ENCODE results near the gene MAP3K7CL.

MAP3K7CL gene

DNA sequence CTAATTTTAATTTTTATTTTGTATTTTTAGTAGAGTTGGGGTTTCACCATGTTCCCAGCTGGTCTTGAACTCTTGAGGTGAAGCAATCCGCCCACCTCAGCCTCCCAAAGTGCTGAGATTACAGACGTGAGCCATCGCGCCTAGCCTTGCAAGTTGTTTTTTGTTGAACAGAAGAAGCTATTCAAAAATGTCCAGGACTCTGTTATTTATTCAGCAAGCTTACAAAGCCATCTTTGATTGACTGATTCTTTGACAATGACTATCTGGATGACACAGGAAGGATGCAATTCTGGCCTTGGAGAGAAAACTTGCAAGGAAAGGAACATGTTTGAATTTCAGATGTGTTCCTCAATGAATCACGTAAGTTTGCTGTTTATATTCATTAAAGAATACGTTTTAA, 63.5 kb downstream of the MAP3K7CL start:
- no peak overlapping the region for H3K4me3 ChIP-seq (ENCODE audit: control insufficient read depth in 1 of 7, extremely low read depth in 1 of 7, insufficient read depth in 4 of 7, low read depth in 2 of 7, low read length in 6 of 7)
- H3K36me3 ChIP-seq (ENCODE audit: control insufficient read depth in 4 of 4, insufficient read depth in 4 of 4, low read length in 3 of 4) = no peaks in the 10 kb centered on the region
- H3K9me3 ChIP-seq (ENCODE audit: control extremely low read depth in 1 of 5, control insufficient read depth in 4 of 5, insufficient read depth in 2 of 5, low read depth in 1 of 5, low read length in 4 of 5) = peaks cover 0 to 3% (median 0%) of the 10 kb centered on the region in 5 experiments
- no peaks in the 10 kb centered on the region for H3K27me3 ChIP-seq (replicated peaks in 2 of 5; ENCODE audit: control insufficient read depth in 4 of 5, insufficient read depth in 5 of 5, low read length in 4 of 5)
- ChIA-PET POLR2A (interaction anchor here (0.7 kb wide), 1 partner anchor 182 kb away, joined by 4 read pairs; no protein-coding TSS in a partner anchor), CTCF (no interaction called here)
- no CpG with 5 or more reads among the region's 6 CpGs for WGBS (ENCODE audit: insufficient coverage)
- peaks cover 6 to 20% (median 16%) of the 10 kb centered on the region in 4 experiments for H3K4me1 ChIP-seq (ENCODE audit: control extremely low read depth in 1 of 4, control insufficient read depth in 4 of 4, insufficient read depth in 4 of 4, low read length in 3 of 4)
- H3K27ac ChIP-seq (ENCODE audit: insufficient read depth in 1 of 2, low read depth in 1 of 2, low read length in 2 of 2, poor library complexity in 1 of 2, severe bottlenecking in 2 of 2) = no peak overlapping the region
- no peak for DNase-seq

DNA sequence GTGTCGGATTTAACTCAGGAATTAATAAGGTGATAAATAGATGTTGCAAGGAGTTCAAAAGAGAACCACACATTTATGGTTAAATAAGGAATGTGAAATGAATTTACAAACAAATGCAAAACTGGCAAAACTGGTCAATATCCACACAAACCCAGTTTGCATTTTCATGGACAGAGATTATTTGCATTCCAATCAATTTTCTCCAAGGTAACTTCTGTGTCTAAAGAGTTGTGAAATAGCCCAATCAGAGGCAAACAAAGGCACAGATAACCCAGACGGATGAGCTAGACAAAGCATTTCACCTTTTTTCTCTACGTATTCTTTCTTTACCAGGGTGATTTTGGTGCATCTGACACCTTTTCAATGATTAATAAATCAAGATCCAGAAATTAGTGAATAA, 63.9 kb downstream of the MAP3K7CL start:
- Histone ChIP-seq H3K4me1 (ENCODE audit: control extremely low read depth in 1 of 4, control insufficient read depth in 4 of 4, insufficient read depth in 4 of 4, low read length in 3 of 4) (peaks cover 6 to 20% (median 16%) of the 10 kb centered on the region in 4 experiments), H3K4me3 (ENCODE audit: control insufficient read depth in 1 of 7, extremely low read depth in 1 of 7, insufficient read depth in 4 of 7, low read depth in 2 of 7, low read length in 6 of 7) (no peak overlapping the region), H3K27ac (ENCODE audit: insufficient read depth in 1 of 2, low read depth in 1 of 2, low read length in 2 of 2, poor library complexity in 1 of 2, severe bottlenecking in 2 of 2) (no peak overlapping the region), H3K9me3 (ENCODE audit: control extremely low read depth in 1 of 5, control insufficient read depth in 4 of 5, insufficient read depth in 2 of 5, low read depth in 1 of 5, low read length in 4 of 5) (peaks cover 0 to 7% (median 0%) of the 10 kb centered on the region in 5 experiments), H3K27me3 (replicated peaks in 2 of 5; ENCODE audit: control insufficient read depth in 4 of 5, insufficient read depth in 5 of 5, low read length in 4 of 5) (no peaks in the 10 kb centered on the region), H3K36me3 (ENCODE audit: control insufficient read depth in 4 of 4, insufficient read depth in 4 of 4, low read length in 3 of 4) (no peaks in the 10 kb centered on the region)
- CTCF ChIA-PET = no interaction called here
- WGBS (ENCODE audit: insufficient coverage) = no CpG with 5 or more reads among the region's 3 CpGs
- POLR2A ChIA-PET = no interaction called here
- DNase-seq = no peak

DNA sequence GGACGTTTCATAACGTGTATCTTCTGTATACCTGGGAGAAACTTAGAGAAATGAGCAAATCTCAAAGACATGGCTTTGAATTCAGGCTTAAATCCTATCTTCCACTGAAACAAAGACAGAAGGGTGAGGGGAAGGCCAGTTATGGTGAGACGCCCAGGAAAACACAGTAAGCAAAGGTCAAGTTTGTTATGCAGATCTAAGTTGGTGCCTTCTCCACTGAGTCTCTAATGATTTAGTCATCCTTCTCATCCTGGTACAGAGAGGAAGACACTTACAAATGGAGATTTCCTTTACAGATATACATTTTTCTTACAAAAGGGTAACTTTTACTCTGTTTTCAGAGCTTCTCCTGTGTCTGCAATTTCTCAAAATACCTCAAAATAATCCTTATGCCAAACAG, 64.4 kb downstream of the MAP3K7CL start:
- ChIA-PET POLR2A (no interaction called here), CTCF (interaction anchor here (0.7 to 1.0 kb wide), 3 partner anchors 8 to 175 kb away, joined by 3 read pairs; no protein-coding TSS in a partner anchor)
- no peaks in the 10 kb centered on the region for H3K27me3 ChIP-seq (replicated peaks in 2 of 5; ENCODE audit: control insufficient read depth in 4 of 5, insufficient read depth in 5 of 5, low read length in 4 of 5)
- no peak overlapping the region for H3K4me3 ChIP-seq (ENCODE audit: control insufficient read depth in 1 of 7, extremely low read depth in 1 of 7, insufficient read depth in 4 of 7, low read depth in 2 of 7, low read length in 6 of 7)
- DNase-seq = no peak
- H3K36me3 ChIP-seq (ENCODE audit: control insufficient read depth in 4 of 4, insufficient read depth in 4 of 4, low read length in 3 of 4) = no peaks in the 10 kb centered on the region
- 87% methylated on average over 2 of the region's 3 CpGs for WGBS (ENCODE audit: insufficient coverage)
- H3K4me1 ChIP-seq (ENCODE audit: control extremely low read depth in 1 of 4, control insufficient read depth in 4 of 4, insufficient read depth in 4 of 4, low read length in 3 of 4) = peaks cover 6 to 20% (median 16%) of the 10 kb centered on the region in 4 experiments
- no peak overlapping the region for H3K27ac ChIP-seq (ENCODE audit: insufficient read depth in 1 of 2, low read depth in 1 of 2, low read length in 2 of 2, poor library complexity in 1 of 2, severe bottlenecking in 2 of 2)
- peaks cover 0 to 8% (median 0%) of the 10 kb centered on the region in 5 experiments for H3K9me3 ChIP-seq (ENCODE audit: control extremely low read depth in 1 of 5, control insufficient read depth in 4 of 5, insufficient read depth in 2 of 5, low read depth in 1 of 5, low read length in 4 of 5)

DNA sequence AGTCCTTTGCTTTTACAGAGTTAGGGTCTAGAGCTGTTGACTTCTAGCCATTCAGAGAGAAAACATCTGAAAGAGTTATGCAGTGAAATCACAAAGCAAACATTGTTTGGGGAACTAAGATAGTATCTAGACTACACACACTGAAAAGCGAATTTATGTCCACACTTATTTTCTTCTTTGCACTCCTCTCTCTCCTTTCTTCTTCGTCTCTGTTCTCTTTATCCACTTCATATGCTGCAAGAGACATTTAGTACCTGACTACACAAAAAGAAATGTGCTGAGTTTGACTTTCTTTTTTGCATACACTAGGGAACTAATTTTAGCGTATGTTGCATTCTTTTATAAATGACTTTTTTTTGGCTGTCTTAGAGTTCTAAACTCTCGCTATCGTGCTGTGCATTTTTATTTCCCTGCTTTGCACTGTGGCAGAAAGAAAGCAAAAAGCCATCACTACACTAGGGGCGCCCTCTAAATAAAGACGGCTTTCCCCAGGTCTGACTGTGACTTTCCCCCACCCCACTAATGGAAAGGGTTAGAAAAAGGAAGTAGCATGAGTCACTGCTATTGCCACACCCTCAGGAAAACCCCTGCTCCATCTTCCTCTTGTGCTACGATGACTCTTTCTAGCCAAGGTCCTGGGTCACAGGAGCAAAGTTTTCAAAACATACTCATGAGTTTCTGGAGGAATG, 65.7 kb downstream of the MAP3K7CL start:
- ChIA-PET POLR2A (no interaction called here), CTCF (interaction anchor here (0.8 to 1.2 kb wide), 6 partner anchors 9 to 173 kb away, joined by 3 to 4 read pairs (median 3); no protein-coding TSS in a partner anchor)
- Histone ChIP-seq H3K27ac (ENCODE audit: insufficient read depth in 1 of 2, low read depth in 1 of 2, low read length in 2 of 2, poor library complexity in 1 of 2, severe bottlenecking in 2 of 2) (peak overlapping the region in 1 of 2 experiments; percentile 41), H3K27me3 (replicated peaks in 2 of 5; ENCODE audit: control insufficient read depth in 4 of 5, insufficient read depth in 5 of 5, low read length in 4 of 5) (no peaks in the 10 kb centered on the region), H3K9me3 (ENCODE audit: control extremely low read depth in 1 of 5, control insufficient read depth in 4 of 5, insufficient read depth in 2 of 5, low read depth in 1 of 5, low read length in 4 of 5) (peaks cover 0 to 13% (median 3%) of the 10 kb centered on the region in 5 experiments), H3K4me1 (ENCODE audit: control extremely low read depth in 1 of 4, control insufficient read depth in 4 of 4, insufficient read depth in 4 of 4, low read length in 3 of 4) (peaks cover 6 to 20% (median 16%) of the 10 kb centered on the region in 4 experiments), H3K36me3 (ENCODE audit: control insufficient read depth in 4 of 4, insufficient read depth in 4 of 4, low read length in 3 of 4) (no peaks in the 10 kb centered on the region), H3K4me3 (ENCODE audit: control insufficient read depth in 1 of 7, extremely low read depth in 1 of 7, insufficient read depth in 4 of 7, low read depth in 2 of 7, low read length in 6 of 7) (peak overlapping the region in 5 of 7 experiments; percentile 30 to 63 (median 57))
- DNase-seq = peak; percentile 94 to 98 (median 97)
- 0% methylated on average over 4 of the region's 8 CpGs for WGBS (ENCODE audit: insufficient coverage)

DNA sequence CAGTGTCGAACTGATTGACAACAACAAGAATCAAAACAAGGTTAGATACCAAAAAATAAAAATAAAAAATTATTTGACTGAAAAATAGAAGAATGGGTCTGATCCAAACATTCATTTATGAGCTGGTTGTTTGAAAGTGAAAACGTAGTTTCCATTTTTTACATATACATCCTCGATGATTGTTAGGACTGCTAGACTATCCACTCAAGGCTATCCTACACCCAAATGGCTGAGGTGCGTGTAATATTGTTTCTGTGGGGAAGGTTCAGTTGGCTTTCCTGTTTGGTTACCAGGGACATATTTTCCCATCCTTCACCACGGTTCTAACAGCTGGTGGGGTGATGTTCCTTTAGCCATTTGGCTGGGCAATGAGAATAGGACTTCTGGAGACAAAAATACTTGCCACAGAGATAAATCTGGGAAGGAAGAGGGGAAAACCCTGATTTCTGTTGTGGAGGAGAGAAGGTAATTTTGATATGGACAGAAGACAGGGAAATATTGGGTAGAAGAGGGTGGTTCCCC, 66.3 kb downstream of the MAP3K7CL start:
- no CpG with 5 or more reads among the region's 5 CpGs for WGBS (ENCODE audit: insufficient coverage)
- Histone ChIP-seq H3K4me1 (ENCODE audit: control extremely low read depth in 1 of 4, control insufficient read depth in 4 of 4, insufficient read depth in 4 of 4, low read length in 3 of 4) (peaks cover 6 to 20% (median 16%) of the 10 kb centered on the region in 4 experiments), H3K27ac (ENCODE audit: insufficient read depth in 1 of 2, low read depth in 1 of 2, low read length in 2 of 2, poor library complexity in 1 of 2, severe bottlenecking in 2 of 2) (peak overlapping the region; percentile 51 to 82), H3K27me3 (replicated peaks in 2 of 5; ENCODE audit: control insufficient read depth in 4 of 5, insufficient read depth in 5 of 5, low read length in 4 of 5) (no peaks in the 10 kb centered on the region), H3K36me3 (ENCODE audit: control insufficient read depth in 4 of 4, insufficient read depth in 4 of 4, low read length in 3 of 4) (no peaks in the 10 kb centered on the region), H3K4me3 (ENCODE audit: control insufficient read depth in 1 of 7, extremely low read depth in 1 of 7, insufficient read depth in 4 of 7, low read depth in 2 of 7, low read length in 6 of 7) (peak overlapping the region in 5 of 7 experiments; percentile 12 to 63 (median 45)), H3K9me3 (ENCODE audit: control extremely low read depth in 1 of 5, control insufficient read depth in 4 of 5, insufficient read depth in 2 of 5, low read depth in 1 of 5, low read length in 4 of 5) (peaks cover 0 to 15% (median 4%) of the 10 kb centered on the region in 5 experiments)
- CTCF ChIA-PET = interaction anchor here (0.8 to 1.2 kb wide), 5 partner anchors 9 to 152 kb away, joined by 3 to 4 read pairs (median 3); no protein-coding TSS in a partner anchor
- no peak for DNase-seq
- POLR2A ChIA-PET = no interaction called here

DNA sequence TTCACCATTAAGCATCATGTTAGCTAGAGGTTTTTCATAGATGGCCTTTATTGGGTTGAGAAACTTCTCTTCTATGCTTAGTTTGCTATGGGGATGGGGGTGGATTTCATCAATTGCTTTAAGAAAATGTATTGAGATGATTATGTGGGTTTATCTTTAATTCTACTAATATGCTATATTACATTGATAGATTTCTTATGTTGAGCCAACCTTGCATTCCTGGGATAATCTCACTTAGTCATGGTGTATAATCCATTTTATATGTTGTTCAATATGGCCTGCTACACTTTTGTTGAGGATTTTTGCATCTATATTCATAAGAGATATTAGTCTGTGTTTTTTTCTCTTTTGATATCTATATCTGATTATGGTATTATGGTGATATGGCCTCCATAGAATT, 70.7 kb downstream of the MAP3K7CL start:
- Histone ChIP-seq H3K4me3 (ENCODE audit: control insufficient read depth in 1 of 7, extremely low read depth in 1 of 7, insufficient read depth in 4 of 7, low read depth in 2 of 7, low read length in 6 of 7) (no peak overlapping the region), H3K36me3 (ENCODE audit: control insufficient read depth in 4 of 4, insufficient read depth in 4 of 4, low read length in 3 of 4) (no peaks in the 10 kb centered on the region), H3K4me1 (ENCODE audit: control extremely low read depth in 1 of 4, control insufficient read depth in 4 of 4, insufficient read depth in 4 of 4, low read length in 3 of 4) (peaks cover 0 to 10% (median 6%) of the 10 kb centered on the region in 4 experiments), H3K9me3 (ENCODE audit: control extremely low read depth in 1 of 5, control insufficient read depth in 4 of 5, insufficient read depth in 2 of 5, low read depth in 1 of 5, low read length in 4 of 5) (peaks cover 0 to 23% (median 4%) of the 10 kb centered on the region in 5 experiments), H3K27ac (ENCODE audit: insufficient read depth in 1 of 2, low read depth in 1 of 2, low read length in 2 of 2, poor library complexity in 1 of 2, severe bottlenecking in 2 of 2) (no peak overlapping the region), H3K27me3 (replicated peaks in 2 of 5; ENCODE audit: control insufficient read depth in 4 of 5, insufficient read depth in 5 of 5, low read length in 4 of 5) (no peaks in the 10 kb centered on the region)
- CTCF ChIA-PET = no interaction called here
- DNase-seq = peak in 1 of 3 donors; percentile 9
- POLR2A ChIA-PET = no interaction called here

DNA sequence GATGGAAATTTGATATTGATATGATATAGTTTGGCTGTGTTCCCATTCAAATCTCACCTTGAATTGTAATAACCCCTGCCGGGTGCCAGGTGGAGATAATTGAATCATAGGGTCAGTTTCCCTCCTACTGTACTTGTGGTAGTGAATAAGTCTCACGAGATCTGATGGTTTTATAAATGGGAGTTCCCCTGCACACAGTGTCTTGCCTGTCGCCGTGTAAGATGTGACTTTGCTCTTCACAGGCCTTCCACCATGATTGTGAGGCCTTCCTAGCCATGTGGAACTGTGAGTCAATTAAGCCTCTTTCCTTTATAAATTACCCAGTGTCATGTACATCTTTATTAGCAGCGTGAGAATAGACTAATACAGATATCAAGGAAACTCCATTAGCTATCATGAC, 74.6 kb downstream of the MAP3K7CL start:
- Histone ChIP-seq H3K27ac (ENCODE audit: insufficient read depth in 1 of 2, low read depth in 1 of 2, low read length in 2 of 2, poor library complexity in 1 of 2, severe bottlenecking in 2 of 2) (no peak overlapping the region), H3K27me3 (replicated peaks in 2 of 5; ENCODE audit: control insufficient read depth in 4 of 5, insufficient read depth in 5 of 5, low read length in 4 of 5) (no peaks in the 10 kb centered on the region), H3K4me1 (ENCODE audit: control extremely low read depth in 1 of 4, control insufficient read depth in 4 of 4, insufficient read depth in 4 of 4, low read length in 3 of 4) (peaks cover 3 to 14% (median 10%) of the 10 kb centered on the region in 4 experiments), H3K4me3 (ENCODE audit: control insufficient read depth in 1 of 7, extremely low read depth in 1 of 7, insufficient read depth in 4 of 7, low read depth in 2 of 7, low read length in 6 of 7) (no peak overlapping the region), H3K36me3 (ENCODE audit: control insufficient read depth in 4 of 4, insufficient read depth in 4 of 4, low read length in 3 of 4) (no peaks in the 10 kb centered on the region), H3K9me3 (ENCODE audit: control extremely low read depth in 1 of 5, control insufficient read depth in 4 of 5, insufficient read depth in 2 of 5, low read depth in 1 of 5, low read length in 4 of 5) (peaks cover 0 to 15% (median 3%) of the 10 kb centered on the region in 5 experiments)
- ChIA-PET CTCF (interaction anchor here (1.0 kb wide), 1 partner anchor 8 kb away, joined by 4 read pairs; no protein-coding TSS in a partner anchor), POLR2A (no interaction called here)
- WGBS (ENCODE audit: insufficient coverage) = 100% methylated on average over 4 of the region's 5 CpGs
- DNase-seq = no peak
